OCI-LY7 (cell line): ENCODE measurements around the gene ZIC4.

Experiments used
- EZH2phosphoT487 ChIP-seq: fragments of 200-600 bp; sonication (generic); IDR thresholded peaks from 2 replicates; pipeline ENCODE4 v1.6.1; 2018; ENCODE audit warnings: low read depth, borderline replicate concordance, mild to moderate bottlenecking, mixed run types, antibody characterized with exemption, low read length, moderate library complexity, mixed read lengths
- TF ChIP-seq, protein P1 (sequence below): fragments of 200-600 bp; sonication (generic); conservative IDR thresholded peaks from 2 replicates; pipeline ENCODE4 v1.5.1; 2014; ENCODE audit warnings: mild to moderate bottlenecking, antibody characterized with exemption, low read length, moderate library complexity, mixed read lengths

DNA sequence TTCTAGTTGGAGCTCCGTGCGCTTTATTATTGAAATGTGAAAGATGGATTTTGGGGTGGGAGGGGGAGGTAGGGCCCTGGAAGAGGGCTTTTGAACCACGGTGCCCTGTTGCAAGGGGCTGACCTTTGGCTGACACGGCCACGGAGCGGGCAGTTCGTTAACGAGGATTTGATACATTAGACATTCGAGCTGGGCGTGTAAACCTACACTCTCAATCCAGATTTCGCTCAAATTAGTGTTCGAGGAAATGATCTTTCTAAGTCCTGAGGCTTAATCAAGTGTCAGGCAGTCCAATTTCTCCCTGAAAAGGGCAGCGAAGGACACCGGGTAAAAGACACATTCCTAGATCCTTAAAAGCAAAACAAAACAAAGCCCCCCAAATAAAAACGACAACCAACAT, 15.9 kb upstream of the ZIC4 start:
- TF ChIP-seq, protein P1, sequence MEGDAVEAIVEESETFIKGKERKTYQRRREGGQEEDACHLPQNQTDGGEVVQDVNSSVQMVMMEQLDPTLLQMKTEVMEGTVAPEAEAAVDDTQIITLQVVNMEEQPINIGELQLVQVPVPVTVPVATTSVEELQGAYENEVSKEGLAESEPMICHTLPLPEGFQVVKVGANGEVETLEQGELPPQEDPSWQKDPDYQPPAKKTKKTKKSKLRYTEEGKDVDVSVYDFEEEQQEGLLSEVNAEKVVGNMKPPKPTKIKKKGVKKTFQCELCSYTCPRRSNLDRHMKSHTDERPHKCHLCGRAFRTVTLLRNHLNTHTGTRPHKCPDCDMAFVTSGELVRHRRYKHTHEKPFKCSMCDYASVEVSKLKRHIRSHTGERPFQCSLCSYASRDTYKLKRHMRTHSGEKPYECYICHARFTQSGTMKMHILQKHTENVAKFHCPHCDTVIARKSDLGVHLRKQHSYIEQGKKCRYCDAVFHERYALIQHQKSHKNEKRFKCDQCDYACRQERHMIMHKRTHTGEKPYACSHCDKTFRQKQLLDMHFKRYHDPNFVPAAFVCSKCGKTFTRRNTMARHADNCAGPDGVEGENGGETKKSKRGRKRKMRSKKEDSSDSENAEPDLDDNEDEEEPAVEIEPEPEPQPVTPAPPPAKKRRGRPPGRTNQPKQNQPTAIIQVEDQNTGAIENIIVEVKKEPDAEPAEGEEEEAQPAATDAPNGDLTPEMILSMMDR = no peak
- no peak for TF ChIP-seq EZH2phosphoT487
